ENCODE data around the gene SPOPL.
"Not testable (repeated sequence)": the region's sequence is repeated elsewhere in the genome, so short reads cannot be mapped to it uniquely, and the experiment has no call there.

SPOPL gene

GRCh38 chr2:138531913-138532312, 30.3 kb downstream of the SPOPL start:
- DNase-seq: no peak

- no peak for DNase-seq
Observed at GRCh38 chr2:138534791-138535190, 33.2 kb downstream of the SPOPL start.

GRCh38 chr2:138536302-138536701, 34.7 kb downstream of the SPOPL start:
- DNase-seq: no peak

GRCh38 chr2:138536740-138537139, 35.2 kb downstream of the SPOPL start:
- DNase-seq: no peak

- DNase-seq: no peak
Observed at GRCh38 chr2:138537170-138537915, 35.8 kb downstream of the SPOPL start.

GRCh38 chr2:138544206-138544605, 42.6 kb downstream of the SPOPL start:
- DNase-seq: not testable (repeated sequence)

GRCh38 chr2:138548796-138549195, 47.2 kb downstream of the SPOPL start:
- DNase-seq: no peak

GRCh38 chr2:138550172-138550571, 48.6 kb downstream of the SPOPL start:
- DNase-seq: no peak

- DNase-seq: no peak
Observed at GRCh38 chr2:138550670-138551287, 49.2 kb downstream of the SPOPL start.

- DNase-seq: no peak
Observed at GRCh38 chr2:138554123-138554522, 52.6 kb downstream of the SPOPL start.

- DNase-seq: no peak
Observed at GRCh38 chr2:138559641-138560040, 58.1 kb downstream of the SPOPL start.

GRCh38 chr2:138564586-138565229, 63.1 kb downstream of the SPOPL start:
- no peak for DNase-seq

- no peak for DNase-seq
Observed at GRCh38 chr2:138565230-138565598, 63.6 kb downstream of the SPOPL start.

GRCh38 chr2:138572318-138572717, 70.7 kb downstream of the SPOPL start:
- DNase-seq: no peak

- no peak for DNase-seq
Observed at GRCh38 chr2:138577066-138577465, 75.5 kb downstream of the SPOPL start.

GRCh38 chr2:138579556-138579955, 78.0 kb downstream of the SPOPL start:
- no peak for DNase-seq

GRCh38 chr2:138581909-138582308, 80.3 kb downstream of the SPOPL start:
- no peak for DNase-seq

- DNase-seq: no peak
Observed at GRCh38 chr2:138589663-138590062, 88.1 kb downstream of the SPOPL start.

GRCh38 chr2:138596403-138596802, 94.8 kb downstream of the SPOPL start:
- DNase-seq: no peak

GRCh38 chr2:138600732-138601457, 99.3 kb downstream of the SPOPL start:
- no peak for DNase-seq

- no peak for DNase-seq
Observed at GRCh38 chr2:138601458-138602165, 100.0 kb downstream of the SPOPL start.

GRCh38 chr2:138602166-138602460, 100.5 kb downstream of the SPOPL start:
- no peak for DNase-seq

- DNase-seq: no peak
Observed at GRCh38 chr2:138607746-138608145, 106.2 kb downstream of the SPOPL start.

Measured in stimulated activated naive CD4-positive, alpha-beta T cell treated with Interleukin-2 at 50 U/mL for 16 hours (primary cell).